HG03064 (cell line): ENCODE measurements around the gene ERBB4.

Source experiments
- ATAC-seq: cut with Tn5 transposase; IDR thresholded peaks from one replicate; pipeline ENCODE4 v1.9.1; 2021; ENCODE audit warnings: low read depth; ENCODE audit not compliant: unreplicated experiment

ERBB4 gene

DNA sequence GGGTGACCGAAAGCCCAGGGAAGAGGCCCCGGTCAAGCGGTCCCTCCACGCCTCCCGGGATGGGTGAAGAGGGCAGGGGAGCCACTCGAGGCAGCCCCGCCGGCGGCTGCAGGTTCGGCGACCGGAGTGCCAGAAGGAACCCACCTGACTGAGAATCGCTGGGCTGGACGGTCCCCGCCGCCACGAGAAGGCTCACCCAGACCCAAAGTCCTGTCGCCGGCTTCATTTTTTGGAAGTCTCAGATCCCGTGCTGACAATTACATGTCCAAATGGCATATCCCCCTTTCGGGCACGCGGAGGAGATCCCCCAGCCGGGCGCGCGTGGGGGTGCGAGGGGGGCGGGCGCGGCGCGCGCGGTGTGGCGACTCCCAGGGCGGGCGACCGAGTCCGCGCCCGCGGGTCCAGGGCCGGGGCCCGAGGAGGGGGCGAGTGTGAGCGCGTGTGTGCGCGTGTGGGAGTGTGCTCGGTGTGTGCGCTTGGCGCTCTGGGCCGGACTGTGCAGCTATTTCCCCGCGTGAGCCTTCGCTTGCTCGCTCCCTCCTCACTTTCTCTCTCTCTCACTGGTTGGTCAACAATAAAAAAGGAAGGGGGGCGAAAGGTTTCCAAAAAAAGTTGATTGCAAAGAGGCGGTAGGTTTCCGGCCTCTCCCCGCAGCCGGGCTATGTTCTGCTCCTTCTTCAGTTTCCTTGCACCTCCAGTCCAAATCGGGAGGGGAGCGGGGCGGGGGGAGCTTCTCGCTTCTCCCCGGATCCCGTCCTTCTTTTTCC, at the start of gene ERBB4:
ERBB4 (minus strand) TSS at position 498 of the 767 bp plus-strand sequence; CDS start at position 226, 272 bp downstream.
- no peak for ATAC-seq

DNA sequence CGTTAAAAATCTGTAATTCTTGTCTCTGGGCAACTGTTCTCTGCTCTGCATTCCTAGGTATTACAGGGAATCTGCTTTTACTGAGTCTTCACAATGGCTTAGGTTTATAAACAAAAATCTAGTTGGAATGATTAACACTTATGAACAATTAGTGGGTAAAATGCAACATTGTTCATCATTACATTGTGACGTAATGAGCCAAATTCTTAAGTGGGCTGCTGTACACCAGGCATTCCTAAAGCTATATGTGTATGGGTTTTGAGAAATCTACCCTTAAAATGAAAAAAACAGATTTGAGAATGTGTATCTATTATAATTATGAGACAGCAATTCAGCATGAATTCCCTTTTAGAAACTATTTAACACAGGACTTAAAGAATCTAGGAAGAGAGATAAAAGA, 41.5 kb upstream of the ERBB4 start:
- ATAC-seq = no peak

DNA sequence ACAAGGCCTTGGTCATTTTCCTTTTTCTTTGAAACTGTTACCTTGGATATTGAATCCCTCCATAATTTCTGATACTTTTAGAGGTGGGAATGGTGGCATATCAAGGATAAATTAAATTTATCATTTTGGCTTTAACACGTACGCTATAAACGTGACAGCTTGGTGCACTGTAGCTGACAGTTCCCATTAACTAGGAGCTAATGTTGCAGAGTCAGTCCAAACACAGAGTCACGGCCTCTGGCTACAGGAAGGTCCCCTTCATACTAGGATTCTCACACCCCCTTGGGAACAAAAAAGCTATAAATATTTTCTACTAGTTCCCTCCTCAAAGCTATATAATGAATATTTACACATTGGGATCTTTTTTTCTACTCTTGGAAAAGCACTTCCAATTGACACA, 17.7 kb upstream of the ERBB4 start:
- no peak for ATAC-seq

DNA sequence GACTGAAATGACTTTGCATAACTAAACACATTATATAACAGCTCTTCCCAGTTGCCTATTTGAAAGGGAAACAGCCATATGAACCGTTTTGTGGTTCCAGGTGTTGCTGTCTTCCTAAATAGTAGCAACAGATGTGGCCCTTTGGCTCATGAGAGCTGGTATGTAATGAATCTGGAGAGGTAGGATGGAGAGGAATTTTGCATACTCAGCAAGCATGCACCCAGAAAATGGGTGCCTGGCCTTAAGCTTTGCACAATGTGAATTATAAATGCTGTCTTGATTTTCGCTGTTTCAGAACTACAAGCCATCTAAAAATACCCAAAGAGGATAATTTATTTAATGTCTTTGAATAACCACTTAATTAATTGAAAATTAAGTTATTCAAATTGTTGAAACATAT, 15.6 kb upstream of the ERBB4 start:
- ATAC-seq = no peak

GRCh38 chr2:212549941-212550340, 11.3 kb upstream of the ERBB4 start:
- no peak for ATAC-seq

DNA sequence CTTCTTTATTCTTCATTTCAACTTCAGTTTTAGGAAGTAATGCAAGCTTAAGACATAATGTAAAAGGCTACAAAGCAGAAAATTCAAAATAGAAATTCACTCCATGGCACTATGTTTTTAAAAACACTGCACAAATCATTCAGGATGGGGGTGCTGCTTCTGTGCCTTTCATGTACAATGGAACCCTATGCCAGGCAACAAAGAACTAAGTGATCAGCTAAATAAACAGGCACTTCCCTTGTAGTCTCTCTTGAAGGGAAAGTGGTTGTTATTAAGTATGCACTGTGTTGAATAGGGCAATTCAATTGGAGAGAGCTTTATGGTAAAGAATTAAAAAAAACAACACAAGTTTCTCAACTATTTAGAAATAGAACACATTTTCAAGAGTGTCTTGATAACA, 10.9 kb upstream of the ERBB4 start:
- no peak for ATAC-seq

GRCh38 chr2:212548455-212548819, 9.8 kb upstream of the ERBB4 start:
- ATAC-seq = no peak

GRCh38 chr2:212547716-212548454, 9.3 kb upstream of the ERBB4 start:
- ATAC-seq = no peak

- ATAC-seq = no peak
Observed at GRCh38 chr2:212546669-212547068, 8.1 kb upstream of the ERBB4 start.

DNA sequence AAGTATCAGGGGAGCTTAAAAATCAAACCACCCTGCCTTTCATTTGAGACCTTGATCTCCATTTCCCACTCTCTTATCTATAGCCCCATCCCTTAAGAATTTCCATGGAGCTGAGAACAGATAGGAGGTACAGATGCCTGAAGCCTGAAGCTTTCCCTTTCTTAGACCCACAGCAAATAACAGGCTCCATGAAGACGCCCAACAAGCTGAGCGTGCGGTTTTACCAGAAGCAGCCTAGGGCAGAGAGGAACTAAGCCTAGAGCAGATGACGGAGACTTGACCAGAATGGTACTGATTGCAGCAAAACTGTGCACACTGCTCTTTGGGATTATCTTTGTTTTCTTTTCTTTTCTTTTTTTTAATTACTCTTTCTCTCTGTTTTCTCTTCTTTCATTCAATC, 1.7 kb upstream of the ERBB4 start:
- no peak for ATAC-seq

DNA sequence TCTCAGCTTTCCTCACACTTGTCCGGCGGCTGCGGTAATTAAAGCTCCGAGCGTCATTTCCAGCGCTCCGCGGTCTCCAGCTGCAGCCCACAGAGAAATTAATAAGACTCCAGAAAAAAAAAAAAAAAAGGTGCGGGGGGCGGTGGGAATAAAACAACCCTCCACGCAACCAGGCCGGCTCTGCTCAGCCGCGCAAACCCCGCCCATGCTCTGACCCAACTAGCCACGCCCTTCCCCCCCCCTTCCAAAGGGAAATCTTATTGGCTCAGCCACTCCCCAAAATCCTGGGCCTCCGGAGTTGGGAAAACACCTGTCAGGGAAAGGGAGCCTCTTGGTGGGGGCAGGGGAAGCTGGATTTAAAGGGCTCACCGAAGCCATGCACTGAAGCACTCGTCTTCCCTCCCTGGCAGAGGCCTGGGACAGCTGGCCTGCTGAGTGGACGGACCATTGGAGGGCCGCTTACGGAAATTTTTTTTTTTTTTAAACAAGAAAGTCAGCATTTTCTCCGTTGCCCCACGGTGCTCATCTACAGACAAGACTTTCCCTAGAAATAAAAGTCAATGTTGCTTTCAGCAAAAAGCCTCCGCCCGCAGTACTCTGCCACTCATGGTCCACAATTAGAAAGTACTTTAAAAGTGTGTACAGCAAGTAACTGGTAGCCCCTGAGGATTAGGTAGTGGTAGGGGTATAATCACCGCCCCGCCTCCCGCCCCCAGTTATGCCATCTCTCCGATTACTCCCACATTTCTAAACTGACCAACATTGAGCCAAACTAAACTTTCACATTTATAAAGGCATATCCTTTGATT, 674 bp upstream of the ERBB4 start:
- ATAC-seq = no peak

- no peak for ATAC-seq
Observed at GRCh38 chr2:212537726-212538304, 787 bp downstream of the ERBB4 start.

DNA sequence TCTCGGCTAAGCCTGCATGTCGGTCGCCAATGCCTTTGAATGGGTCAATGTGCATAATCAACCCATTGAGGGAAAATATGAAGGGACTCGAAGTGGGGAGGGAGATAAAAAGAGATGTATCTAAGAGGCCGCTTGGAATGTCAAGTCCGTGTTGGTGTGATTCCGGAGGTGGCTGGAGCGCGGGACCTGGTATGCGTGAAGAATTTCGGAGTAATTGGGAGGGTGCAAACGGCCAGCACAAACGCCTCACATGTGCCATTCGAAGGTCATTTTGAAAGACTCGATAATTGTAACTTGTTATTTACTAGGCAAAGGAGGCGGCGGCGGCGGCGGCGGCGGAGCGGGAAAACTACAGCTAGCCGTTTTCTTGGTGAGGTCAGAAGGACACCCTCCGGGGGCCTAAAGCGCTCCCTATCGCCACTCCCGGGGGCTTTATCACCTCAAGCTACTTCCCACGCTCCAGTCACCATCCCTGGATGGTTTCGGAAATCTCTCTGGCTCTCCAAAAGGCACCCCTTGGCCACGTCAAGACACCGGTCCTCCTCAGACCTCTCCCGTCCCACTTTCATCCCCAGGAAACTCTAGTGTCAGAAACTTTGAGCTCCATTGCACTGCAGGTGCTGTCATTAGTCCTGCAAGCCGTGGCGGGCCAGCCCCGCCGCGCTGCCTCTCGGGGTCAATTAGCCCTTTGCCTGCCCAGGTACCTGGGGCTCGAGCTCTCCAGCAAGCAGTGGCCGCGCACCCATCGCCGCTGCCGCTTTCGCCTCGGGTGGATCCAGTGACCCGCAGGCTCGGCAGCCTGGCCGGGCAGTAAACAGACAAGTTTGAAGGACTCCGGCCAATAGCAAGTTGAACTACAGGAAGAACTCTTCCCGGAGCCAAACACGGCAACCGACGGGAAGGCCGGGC, 1.5 kb downstream of the ERBB4 start:
- ATAC-seq = no peak

DNA sequence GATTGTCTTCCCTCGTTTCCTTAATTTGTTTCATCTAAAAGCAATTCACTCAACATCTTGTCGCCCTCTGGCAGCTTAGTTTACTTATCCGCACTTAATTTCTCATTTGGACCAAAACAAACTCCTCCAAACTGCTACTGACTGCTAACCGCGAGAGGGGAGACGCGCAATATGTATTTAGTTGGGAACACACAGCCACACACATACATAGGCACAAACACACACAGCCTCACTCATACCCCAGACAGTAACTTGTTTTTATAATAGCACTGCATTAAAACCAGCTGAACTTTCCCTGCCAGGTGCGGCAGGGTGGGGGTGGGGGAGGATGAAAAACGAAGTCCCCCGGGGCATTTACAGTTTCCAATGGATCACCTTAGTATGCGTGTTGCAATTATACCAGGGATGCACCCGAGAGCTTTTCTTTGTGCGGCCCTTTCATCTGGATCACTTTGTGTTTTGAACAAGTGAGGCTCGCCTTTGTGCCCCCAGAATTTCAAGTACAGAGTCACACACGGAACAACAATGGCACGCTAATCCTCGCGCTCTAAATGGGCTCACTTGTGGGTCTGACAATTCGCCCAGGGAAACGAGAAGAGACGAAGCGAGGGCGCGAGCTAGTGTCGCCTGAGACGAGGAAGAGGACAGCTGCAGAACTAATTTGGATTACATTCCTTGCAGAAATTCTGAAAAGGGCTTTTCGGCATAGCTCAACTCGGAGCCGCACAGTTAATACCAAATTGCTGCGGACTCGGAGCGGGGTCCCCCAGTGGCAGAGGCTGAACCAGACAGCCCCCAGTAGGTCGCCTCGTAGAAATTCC, 2.4 kb downstream of the ERBB4 start:
- no peak for ATAC-seq

- ATAC-seq = no peak
Observed at GRCh38 chr2:212534336-212534735, 4.3 kb downstream of the ERBB4 start.

GRCh38 chr2:212532585-212532984, 6.0 kb downstream of the ERBB4 start:
- ATAC-seq = no peak

DNA sequence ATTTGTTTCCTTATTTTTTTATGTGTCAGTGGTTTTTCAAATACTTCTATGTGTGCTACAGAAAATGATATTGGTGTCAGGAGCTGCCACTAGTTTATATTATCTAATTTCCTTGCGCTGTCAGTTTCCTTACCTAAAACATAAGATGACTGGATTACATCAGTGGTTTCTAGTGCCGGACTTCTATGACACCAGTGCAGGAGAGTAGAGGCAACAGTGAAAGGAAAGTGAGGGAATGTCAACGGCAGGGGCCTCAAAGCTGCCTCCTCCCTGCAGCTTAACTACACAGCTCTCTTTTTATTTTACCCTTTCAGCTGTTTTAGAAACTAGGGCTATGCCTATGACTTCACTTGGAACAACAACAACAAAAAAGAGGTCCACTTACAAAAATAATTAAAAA, 6.5 kb downstream of the ERBB4 start:
- ATAC-seq = no peak

GRCh38 chr2:212531499-212531898, 7.1 kb downstream of the ERBB4 start:
- no peak for ATAC-seq

DNA sequence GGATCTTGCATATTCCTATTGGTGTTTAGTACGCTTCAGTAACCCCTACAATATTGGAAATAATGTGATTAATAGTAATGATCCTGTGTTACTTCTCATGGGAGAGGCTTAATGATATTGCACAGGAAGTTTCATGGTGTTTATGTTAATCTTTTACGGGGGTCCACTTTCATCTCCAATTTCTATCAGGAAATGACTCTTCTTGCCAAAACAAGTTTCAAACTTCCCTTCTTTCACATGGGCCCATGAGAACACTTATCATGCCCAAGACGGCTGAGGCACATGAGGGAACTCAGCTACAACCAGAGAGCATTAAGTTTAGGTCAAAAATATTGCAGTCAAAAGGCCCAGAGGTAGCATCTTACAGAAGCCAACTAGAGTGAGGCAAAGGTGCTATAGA, 7.6 kb downstream of the ERBB4 start:
- no peak for ATAC-seq
